NOMO-1 treated with DMSO at 0.1 percent for 48 hours (cell line): Measurements from ENCODE around the gene SRSF9.
A peak's percentile ranks its signal among the peaks of the same experiment; 100 is the strongest.

Experiments
- DNase-seq: peaks from one replicate; lab custom pipeline; 2025; ENCODE audit not compliant: unreplicated experiment; lab: John Stamatoyannopoulos, UW

SRSF9 gene

GRCh38 chr12:120483621-120484020, 14.1 kb upstream of the SRSF9 start:
- DNase-seq = peak; percentile 30

- no peak for DNase-seq
These were observed 11.6 kb upstream of the SRSF9 start for GRCh38 chr12:120481022-120481767.

- DNase-seq = no peak
These were observed 10.7 kb upstream of the SRSF9 start for GRCh38 chr12:120480211-120480610.

- no peak for DNase-seq
These were observed 9.9 kb upstream of the SRSF9 start for GRCh38 chr12:120479458-120479857.

- no peak for DNase-seq
These were observed 6.1 kb upstream of the SRSF9 start for GRCh38 chr12:120475643-120476042.

GRCh38 chr12:120474616-120474960, 5.0 kb upstream of the SRSF9 start:
- peak; percentile 6 for DNase-seq

- no peak for DNase-seq
These were observed 4.5 kb upstream of the SRSF9 start for GRCh38 chr12:120473807-120474615.

- no peak for DNase-seq
These were observed 3.0 kb upstream of the SRSF9 start for GRCh38 chr12:120472521-120472920.

- DNase-seq = no peak
These were observed 719 bp upstream of the SRSF9 start for GRCh38 chr12:120470150-120470784.

- DNase-seq = peak; percentile 35
These were observed 613 bp downstream of the SRSF9 start for GRCh38 chr12:120468821-120469449.

- DNase-seq = peak; percentile 57
These were observed 1.2 kb downstream of the SRSF9 start for GRCh38 chr12:120468325-120468820.

GRCh38 chr12:120467439-120467838, 2.1 kb downstream of the SRSF9 start:
- DNase-seq = no peak

GRCh38 chr12:120466560-120467315, 2.8 kb downstream of the SRSF9 start:
- peak; percentile 36 for DNase-seq

GRCh38 chr12:120465756-120466155, 3.8 kb downstream of the SRSF9 start:
- no peak for DNase-seq

- DNase-seq = no peak
These were observed 5.8 kb downstream of the SRSF9 start for GRCh38 chr12:120463712-120464111.

GRCh38 chr12:120462099-120462640, 7.4 kb downstream of the SRSF9 start:
- DNase-seq = no peak

GRCh38 chr12:120460157-120460556, 9.4 kb downstream of the SRSF9 start:
- no peak for DNase-seq

- DNase-seq = no peak
These were observed 12.4 kb downstream of the SRSF9 start for GRCh38 chr12:120457133-120457532.

- DNase-seq = no peak
These were observed 14.2 kb downstream of the SRSF9 start for GRCh38 chr12:120455302-120455701.

GRCh38 chr12:120453977-120454376, 15.6 kb downstream of the SRSF9 start:
- DNase-seq = peak; percentile 37
